WTC11 (cell line): ENCODE data around the gene IL1RAPL2. TPM values are rescaled to one million over a fixed set of nuclear protein-coding genes. Genes with fewer than 3 reads are reported as not detected.

Source experiments
- ATAC-seq: fragments of 200-7000 bp; cut with Tn5 transposase; 2 replicates; pipeline ENCODE4 v1.10.0; 2021; ENCODE audit warnings: mild to moderate bottlenecking, moderate library complexity
- CTCF ChIA-PET: fragments of 300-600 bp; sonication (Branson Sonifier 250); formaldehyde crosslinking; loops from one replicate; lab custom pipeline; 2021; ENCODE audit warnings: antibody characterized with exemption; lab: Charles Lee
- POLR2A ChIA-PET: fragments of 350-600 bp; sonication (Branson Sonifier 250); formaldehyde crosslinking; loops from one replicate; lab custom pipeline; 2021; ENCODE audit warnings: antibody characterized with exemption; lab: Charles Lee
- DNase-seq: peaks from one replicate; pipeline ENCODE4 v3.0.0; 2021; ENCODE audit warnings: low spot score
- H3K27ac Mint-ChIP-seq: 2 replicates; pipeline ENCODE4 v1.8.0; 2021; ENCODE audit warnings: mixed read lengths
- H3K27me3 Mint-ChIP-seq: 2 replicates; pipeline ENCODE4 v1.8.0; 2021; ENCODE audit warnings: low read depth, mild to moderate bottlenecking, moderate library complexity, mixed read lengths
- H3K36me3 Mint-ChIP-seq: 2 replicates; pipeline ENCODE4 v1.8.0; 2021; ENCODE audit warnings: mixed read lengths
- H3K4me1 Mint-ChIP-seq: 2 replicates; pipeline ENCODE4 v1.8.0; 2022; ENCODE audit warnings: mixed read lengths
- H3K4me3 Mint-ChIP-seq: 2 replicates; pipeline ENCODE4 v1.8.0; 2021; ENCODE audit warnings: mild to moderate bottlenecking, moderate library complexity, mixed read lengths
- H3K9me3 Mint-ChIP-seq: 2 replicates; pipeline ENCODE4 v1.8.0; 2021; ENCODE audit warnings: mixed read lengths
- FOXJ3 ChIP-seq: sonication (generic); formaldehyde crosslinking; IDR thresholded peaks from 2 replicates; pipeline ENCODE4 v1.9.0; 2021; ENCODE audit warnings: missing genetic modification reagents, mild to moderate bottlenecking, borderline replicate concordance
- FOXK1 ChIP-seq: sonication (generic); formaldehyde crosslinking; IDR thresholded peaks from 2 replicates; pipeline ENCODE4 v1.8.0; 2022; ENCODE audit warnings: mild to moderate bottlenecking, moderate library complexity, missing genetic modification reagents
- GTF2I ChIP-seq: fragments of 250-450 bp; sonication (Bioruptor Pico); conservative IDR thresholded peaks from 2 replicates; pipeline ENCODE4 v1.4.0; 2021; ENCODE audit warnings: mild to moderate bottlenecking
- MYBL2 ChIP-seq: sonication (generic); formaldehyde crosslinking; IDR thresholded peaks from 2 replicates; pipeline ENCODE4 v1.8.1; 2023; ENCODE audit warnings: mild to moderate bottlenecking, moderate library complexity, missing genetic modification reagents
- NFYB ChIP-seq: sonication (generic); formaldehyde crosslinking; conservative IDR thresholded peaks from 2 replicates; pipeline ENCODE4 v1.8.0; 2022; ENCODE audit warnings: low read depth, missing genetic modification reagents
- NR3C1 ChIP-seq: sonication (generic); formaldehyde crosslinking; conservative IDR thresholded peaks from 2 replicates; pipeline ENCODE4 v1.8.1; 2023; ENCODE audit warnings: low read depth, mild to moderate bottlenecking, missing genetic modification reagents
- RELA ChIP-seq: sonication (generic); formaldehyde crosslinking; IDR thresholded peaks from 2 replicates; pipeline ENCODE4 v1.8.1; 2022; ENCODE audit warnings: missing genetic modification reagents, mild to moderate bottlenecking, borderline replicate concordance
- RORB ChIP-seq: fragments of 250-450 bp; sonication (Bioruptor Pico); IDR thresholded peaks from 2 replicates; pipeline ENCODE4 v1.9.0; 2021; ENCODE audit warnings: mild to moderate bottlenecking
- ZBTB21 ChIP-seq: sonication (generic); formaldehyde crosslinking; IDR thresholded peaks from 2 replicates; pipeline ENCODE4 v1.8.1; 2023; ENCODE audit warnings: mild to moderate bottlenecking, missing genetic modification reagents, borderline replicate concordance
- total RNA-seq: library from RNA; stranded (reverse); gene quantifications from 3 replicates; pipeline ENCODE4 v1.2.3, GENCODE V29; 2021
- TF ChIP-seq, protein P1 (sequence below): sonication (generic); formaldehyde crosslinking; IDR thresholded peaks from 2 replicates; pipeline ENCODE4 v1.8.1; 2022; ENCODE audit warnings: mild to moderate bottlenecking, missing genetic modification reagents, moderate library complexity, borderline replicate concordance
- TF ChIP-seq, protein P2 (sequence below): sonication (generic); formaldehyde crosslinking; IDR thresholded peaks from 2 replicates; pipeline ENCODE4 v1.8.1; 2022; ENCODE audit warnings: low read depth, missing genetic modification reagents, borderline replicate concordance
- TF ChIP-seq, protein P3 (sequence below): sonication (generic); formaldehyde crosslinking; IDR thresholded peaks from 2 replicates; pipeline ENCODE4 v1.8.1; 2023; ENCODE audit warnings: mild to moderate bottlenecking, missing genetic modification reagents
- TF ChIP-seq, protein P4 (sequence below): sonication (generic); formaldehyde crosslinking; IDR thresholded peaks from 2 replicates; pipeline ENCODE4 v1.8.1; 2022; ENCODE audit warnings: missing genetic modification reagents, borderline replicate concordance
- TF ChIP-seq, protein P5 (sequence below): sonication (generic); formaldehyde crosslinking; IDR thresholded peaks from 2 replicates; pipeline ENCODE4 v1.8.0; 2022; ENCODE audit warnings: mild to moderate bottlenecking, missing genetic modification reagents
- TF ChIP-seq, protein P6 (sequence below): fragments of 200-600 bp; IDR thresholded peaks from 2 replicates; pipeline ENCODE4 v1.8.0; 2022; ENCODE audit warnings: antibody characterized with exemption
- TF ChIP-seq, protein P7 (sequence below): sonication (generic); formaldehyde crosslinking; IDR thresholded peaks from 2 replicates; pipeline ENCODE4 v1.8.1; 2022; ENCODE audit warnings: mild to moderate bottlenecking, moderate library complexity, missing genetic modification reagents

IL1RAPL2 gene
- total RNA-seq, 1 experiment from 2014 or later = 0.09 TPM

DNA sequence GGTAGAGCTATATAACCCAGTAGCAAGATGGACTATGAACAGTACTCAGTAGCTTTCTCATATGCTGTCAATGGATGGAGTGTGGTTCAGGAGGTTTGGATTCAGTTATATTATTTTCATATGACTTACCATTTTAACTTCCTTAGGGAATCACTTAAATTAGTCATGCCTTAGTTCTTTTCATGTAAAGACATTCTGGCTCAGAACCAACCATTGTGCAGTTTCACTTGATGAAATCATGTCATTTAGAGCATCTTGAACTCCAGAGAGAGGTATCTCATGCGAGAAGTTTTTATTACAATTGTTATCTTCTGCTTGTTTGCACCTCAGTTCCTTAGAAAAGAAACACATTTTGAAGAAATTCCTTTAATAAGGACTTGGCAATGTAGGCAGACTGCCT, 55.8 kb downstream of the IL1RAPL2 start:
- Mint-ChIP-seq H3K9me3 (no peaks in the 10 kb centered on the region), H3K36me3 (no peaks in the 10 kb centered on the region), H3K4me1 (no peaks in the 10 kb centered on the region), H3K27me3 (no peaks in the 10 kb centered on the region), H3K27ac (no peak overlapping the region), H3K4me3 (no peak overlapping the region)
- ChIA-PET CTCF (no interaction called here), POLR2A (no interaction called here)
- no peak for ATAC-seq
- TF ChIP-seq ZBTB21 (CRISPR knock-in tag) (no peak), FOXJ3 (CRISPR knock-in tag) (no peak), FOXK1 (no peak), GTF2I (CRISPR knock-in tag) (no peak), NFYB (CRISPR knock-in tag) (no peak), NR3C1 (no peak), RORB (CRISPR knock-in tag) (no peak), MYBL2 (no peak), RELA (CRISPR knock-in tag) (no peak)
- TF ChIP-seq, protein P1, sequence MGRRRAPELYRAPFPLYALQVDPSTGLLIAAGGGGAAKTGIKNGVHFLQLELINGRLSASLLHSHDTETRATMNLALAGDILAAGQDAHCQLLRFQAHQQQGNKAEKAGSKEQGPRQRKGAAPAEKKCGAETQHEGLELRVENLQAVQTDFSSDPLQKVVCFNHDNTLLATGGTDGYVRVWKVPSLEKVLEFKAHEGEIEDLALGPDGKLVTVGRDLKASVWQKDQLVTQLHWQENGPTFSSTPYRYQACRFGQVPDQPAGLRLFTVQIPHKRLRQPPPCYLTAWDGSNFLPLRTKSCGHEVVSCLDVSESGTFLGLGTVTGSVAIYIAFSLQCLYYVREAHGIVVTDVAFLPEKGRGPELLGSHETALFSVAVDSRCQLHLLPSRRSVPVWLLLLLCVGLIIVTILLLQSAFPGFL (CRISPR knock-in tag) = no peak
- TF ChIP-seq, protein P2, sequence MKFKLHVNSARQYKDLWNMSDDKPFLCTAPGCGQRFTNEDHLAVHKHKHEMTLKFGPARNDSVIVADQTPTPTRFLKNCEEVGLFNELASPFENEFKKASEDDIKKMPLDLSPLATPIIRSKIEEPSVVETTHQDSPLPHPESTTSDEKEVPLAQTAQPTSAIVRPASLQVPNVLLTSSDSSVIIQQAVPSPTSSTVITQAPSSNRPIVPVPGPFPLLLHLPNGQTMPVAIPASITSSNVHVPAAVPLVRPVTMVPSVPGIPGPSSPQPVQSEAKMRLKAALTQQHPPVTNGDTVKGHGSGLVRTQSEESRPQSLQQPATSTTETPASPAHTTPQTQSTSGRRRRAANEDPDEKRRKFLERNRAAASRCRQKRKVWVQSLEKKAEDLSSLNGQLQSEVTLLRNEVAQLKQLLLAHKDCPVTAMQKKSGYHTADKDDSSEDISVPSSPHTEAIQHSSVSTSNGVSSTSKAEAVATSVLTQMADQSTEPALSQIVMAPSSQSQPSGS = no peak
- TF ChIP-seq, protein P3, sequence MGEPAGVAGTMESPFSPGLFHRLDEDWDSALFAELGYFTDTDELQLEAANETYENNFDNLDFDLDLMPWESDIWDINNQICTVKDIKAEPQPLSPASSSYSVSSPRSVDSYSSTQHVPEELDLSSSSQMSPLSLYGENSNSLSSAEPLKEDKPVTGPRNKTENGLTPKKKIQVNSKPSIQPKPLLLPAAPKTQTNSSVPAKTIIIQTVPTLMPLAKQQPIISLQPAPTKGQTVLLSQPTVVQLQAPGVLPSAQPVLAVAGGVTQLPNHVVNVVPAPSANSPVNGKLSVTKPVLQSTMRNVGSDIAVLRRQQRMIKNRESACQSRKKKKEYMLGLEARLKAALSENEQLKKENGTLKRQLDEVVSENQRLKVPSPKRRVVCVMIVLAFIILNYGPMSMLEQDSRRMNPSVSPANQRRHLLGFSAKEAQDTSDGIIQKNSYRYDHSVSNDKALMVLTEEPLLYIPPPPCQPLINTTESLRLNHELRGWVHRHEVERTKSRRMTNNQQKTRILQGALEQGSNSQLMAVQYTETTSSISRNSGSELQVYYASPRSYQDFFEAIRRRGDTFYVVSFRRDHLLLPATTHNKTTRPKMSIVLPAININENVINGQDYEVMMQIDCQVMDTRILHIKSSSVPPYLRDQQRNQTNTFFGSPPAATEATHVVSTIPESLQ (CRISPR knock-in tag) = no peak
- TF ChIP-seq, protein P4, sequence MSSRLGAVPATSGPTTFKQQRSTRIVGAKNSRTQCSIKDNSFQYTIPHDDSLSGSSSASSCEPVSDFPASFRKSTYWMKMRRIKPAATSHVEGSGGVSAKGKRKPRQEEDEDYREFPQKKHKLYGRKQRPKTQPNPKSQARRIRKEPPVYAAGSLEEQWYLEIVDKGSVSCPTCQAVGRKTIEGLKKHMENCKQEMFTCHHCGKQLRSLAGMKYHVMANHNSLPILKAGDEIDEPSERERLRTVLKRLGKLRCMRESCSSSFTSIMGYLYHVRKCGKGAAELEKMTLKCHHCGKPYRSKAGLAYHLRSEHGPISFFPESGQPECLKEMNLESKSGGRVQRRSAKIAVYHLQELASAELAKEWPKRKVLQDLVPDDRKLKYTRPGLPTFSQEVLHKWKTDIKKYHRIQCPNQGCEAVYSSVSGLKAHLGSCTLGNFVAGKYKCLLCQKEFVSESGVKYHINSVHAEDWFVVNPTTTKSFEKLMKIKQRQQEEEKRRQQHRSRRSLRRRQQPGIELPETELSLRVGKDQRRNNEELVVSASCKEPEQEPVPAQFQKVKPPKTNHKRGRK (CRISPR knock-in tag) = no peak
- TF ChIP-seq, protein P5, sequence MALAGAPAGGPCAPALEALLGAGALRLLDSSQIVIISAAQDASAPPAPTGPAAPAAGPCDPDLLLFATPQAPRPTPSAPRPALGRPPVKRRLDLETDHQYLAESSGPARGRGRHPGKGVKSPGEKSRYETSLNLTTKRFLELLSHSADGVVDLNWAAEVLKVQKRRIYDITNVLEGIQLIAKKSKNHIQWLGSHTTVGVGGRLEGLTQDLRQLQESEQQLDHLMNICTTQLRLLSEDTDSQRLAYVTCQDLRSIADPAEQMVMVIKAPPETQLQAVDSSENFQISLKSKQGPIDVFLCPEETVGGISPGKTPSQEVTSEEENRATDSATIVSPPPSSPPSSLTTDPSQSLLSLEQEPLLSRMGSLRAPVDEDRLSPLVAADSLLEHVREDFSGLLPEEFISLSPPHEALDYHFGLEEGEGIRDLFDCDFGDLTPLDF = no peak
- no peak for DNase-seq

DNA sequence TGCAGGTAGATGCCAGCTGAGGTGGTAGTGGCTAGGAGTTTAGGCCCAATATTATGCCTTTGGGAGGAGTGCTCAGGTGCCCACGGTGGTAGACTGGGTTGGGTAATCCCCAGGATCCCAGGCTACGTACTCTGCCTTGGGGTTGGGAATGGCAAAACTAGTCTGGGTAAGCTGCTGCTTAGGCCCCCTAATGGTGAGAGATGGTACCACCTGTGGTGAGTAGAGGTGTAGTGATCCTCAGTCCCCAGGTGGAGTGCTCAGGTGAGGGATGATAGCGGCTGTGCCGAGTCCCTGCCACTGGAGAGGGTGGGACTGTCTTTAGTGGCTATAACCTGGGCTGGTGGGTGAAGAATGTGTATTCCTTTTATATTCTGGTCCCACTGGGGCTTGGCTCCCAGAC, 75.2 kb downstream of the IL1RAPL2 start:
- H3K36me3 Mint-ChIP-seq = peaks cover 6% of the 10 kb centered on the region
- no peaks in the 10 kb centered on the region for H3K4me1 Mint-ChIP-seq
- H3K27me3 Mint-ChIP-seq = no peaks in the 10 kb centered on the region; the same call in 1 of the 2 replicates
- POLR2A ChIA-PET = no interaction called here
- H3K9me3 Mint-ChIP-seq = peaks cover 10% of the 10 kb centered on the region; the same call in 1 of the 2 replicates
- CTCF ChIA-PET = interaction anchor here (1.0 to 1.6 kb wide), 3 partner anchors 30 to 281 kb away, joined by 3 to 6 read pairs (median 3); partner anchors contain the start of gene IL1RAPL2
- TF ChIP-seq, protein P6, sequence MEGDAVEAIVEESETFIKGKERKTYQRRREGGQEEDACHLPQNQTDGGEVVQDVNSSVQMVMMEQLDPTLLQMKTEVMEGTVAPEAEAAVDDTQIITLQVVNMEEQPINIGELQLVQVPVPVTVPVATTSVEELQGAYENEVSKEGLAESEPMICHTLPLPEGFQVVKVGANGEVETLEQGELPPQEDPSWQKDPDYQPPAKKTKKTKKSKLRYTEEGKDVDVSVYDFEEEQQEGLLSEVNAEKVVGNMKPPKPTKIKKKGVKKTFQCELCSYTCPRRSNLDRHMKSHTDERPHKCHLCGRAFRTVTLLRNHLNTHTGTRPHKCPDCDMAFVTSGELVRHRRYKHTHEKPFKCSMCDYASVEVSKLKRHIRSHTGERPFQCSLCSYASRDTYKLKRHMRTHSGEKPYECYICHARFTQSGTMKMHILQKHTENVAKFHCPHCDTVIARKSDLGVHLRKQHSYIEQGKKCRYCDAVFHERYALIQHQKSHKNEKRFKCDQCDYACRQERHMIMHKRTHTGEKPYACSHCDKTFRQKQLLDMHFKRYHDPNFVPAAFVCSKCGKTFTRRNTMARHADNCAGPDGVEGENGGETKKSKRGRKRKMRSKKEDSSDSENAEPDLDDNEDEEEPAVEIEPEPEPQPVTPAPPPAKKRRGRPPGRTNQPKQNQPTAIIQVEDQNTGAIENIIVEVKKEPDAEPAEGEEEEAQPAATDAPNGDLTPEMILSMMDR = peak; percentile 23; the same call in 1 of the 2 replicates
- TF ChIP-seq, protein P7, sequence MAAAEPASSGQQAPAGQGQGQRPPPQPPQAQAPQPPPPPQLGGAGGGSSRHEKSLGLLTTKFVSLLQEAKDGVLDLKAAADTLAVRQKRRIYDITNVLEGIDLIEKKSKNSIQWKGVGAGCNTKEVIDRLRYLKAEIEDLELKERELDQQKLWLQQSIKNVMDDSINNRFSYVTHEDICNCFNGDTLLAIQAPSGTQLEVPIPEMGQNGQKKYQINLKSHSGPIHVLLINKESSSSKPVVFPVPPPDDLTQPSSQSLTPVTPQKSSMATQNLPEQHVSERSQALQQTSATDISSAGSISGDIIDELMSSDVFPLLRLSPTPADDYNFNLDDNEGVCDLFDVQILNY (CRISPR knock-in tag) = no peak
- TF ChIP-seq, all 79 proteins: peak for 1
- no peak overlapping the region for H3K4me3 Mint-ChIP-seq
- peak; percentile 98 for ATAC-seq
- peak; percentile 49 for DNase-seq
- no peak overlapping the region for H3K27ac Mint-ChIP-seq
